Large intestine (tissue), 3 donors: ENCODE data around the gene TMEM196. TPM values are rescaled to one million over a fixed set of nuclear protein-coding genes. Genes with fewer than 3 reads are reported as not detected.

Source experiments
- DNase-seq, 2 donors: peaks; one replicate each; pipeline versions ENCODE4 v3.0.0 to v3.0.0-alpha.2; 2013
- H3K27ac ChIP-seq: one replicate; pipeline ENCODE4 v1.5.1; 2013; ENCODE audit warnings: low read length
- H3K27me3 ChIP-seq: 2 replicates; pipeline ENCODE4 v1.6.1; 2013; ENCODE audit warnings: low read length; ENCODE audit not compliant: control insufficient read depth, insufficient read depth
- H3K36me3 ChIP-seq: 2 replicates; pipeline ENCODE4 v1.6.1; 2013; ENCODE audit warnings: low read length; ENCODE audit not compliant: control insufficient read depth, insufficient read depth
- H3K4me1 ChIP-seq: one replicate; pipeline ENCODE4 v1.6.1; 2013; ENCODE audit warnings: low read length; ENCODE audit not compliant: control insufficient read depth, insufficient read depth
- H3K4me3 ChIP-seq: one replicate; pipeline ENCODE4 v1.5.1; 2013; ENCODE audit warnings: low read length
- H3K9me3 ChIP-seq: one replicate; pipeline ENCODE4 v1.6.1; 2013; ENCODE audit warnings: mild to moderate bottlenecking, low read depth, low read length, moderate library complexity; ENCODE audit not compliant: control insufficient read depth
- WGBS: methylation state at CpG from one replicate; pipeline ENCODE4 v1.1.5; 2013; ENCODE audit warnings: low lambda C conversion rate; ENCODE audit not compliant: insufficient coverage; 5-methylcytosine and 5-hydroxymethylcytosine counted together
- polyA plus RNA-seq: library from polyadenylated mRNA; unstranded; fragments of 120-200 nt; gene quantifications from one replicate; pipeline ENCODE4 v1.2.1, GENCODE V29; 2013

TMEM196 gene
- polyA plus RNA-seq, 1 donor: 0.79 TPM

DNA sequence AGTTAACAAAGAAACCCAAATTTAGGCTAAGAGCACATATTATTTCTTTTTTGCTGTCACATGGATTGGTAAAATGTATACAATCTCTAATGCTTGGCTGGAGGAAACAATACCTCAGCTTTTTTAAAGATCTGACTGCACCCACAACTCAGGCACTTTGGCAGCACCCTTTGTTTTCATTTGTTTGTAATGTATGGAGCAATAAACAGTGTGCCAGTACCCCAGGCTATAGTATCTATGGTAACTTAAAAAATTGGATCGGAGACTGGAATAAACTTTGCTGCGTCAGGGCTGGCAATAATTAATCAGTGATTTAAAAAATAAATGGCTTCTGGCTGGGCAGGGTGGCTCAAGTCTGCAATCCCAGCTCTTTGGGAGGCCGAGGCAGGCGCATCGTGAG is 91.8 kb downstream of the TMEM196 start:
- no peak for DNase-seq
- no peak overlapping the region for H3K27ac ChIP-seq
- no peak overlapping the region for H3K4me3 ChIP-seq
- WGBS: 76% methylated on average over 3 of the region's 5 CpGs
- no peaks in the 10 kb centered on the region for H3K36me3 ChIP-seq
- H3K9me3 ChIP-seq: no peaks in the 10 kb centered on the region
- no peaks in the 10 kb centered on the region for H3K27me3 ChIP-seq
- H3K4me1 ChIP-seq: no peaks in the 10 kb centered on the region

- Histone ChIP-seq H3K9me3 (no peaks in the 10 kb centered on the region), H3K4me1 (no peaks in the 10 kb centered on the region), H3K27me3 (no peaks in the 10 kb centered on the region), H3K27ac (no peak overlapping the region), H3K4me3 (no peak overlapping the region), H3K36me3 (no peaks in the 10 kb centered on the region)
- no peak for DNase-seq
- 76% methylated on average over 2 of the region's 2 CpGs for WGBS
Measured at GRCh38 chr7:19677180-19677579, 96.2 kb downstream of the TMEM196 start.

DNA sequence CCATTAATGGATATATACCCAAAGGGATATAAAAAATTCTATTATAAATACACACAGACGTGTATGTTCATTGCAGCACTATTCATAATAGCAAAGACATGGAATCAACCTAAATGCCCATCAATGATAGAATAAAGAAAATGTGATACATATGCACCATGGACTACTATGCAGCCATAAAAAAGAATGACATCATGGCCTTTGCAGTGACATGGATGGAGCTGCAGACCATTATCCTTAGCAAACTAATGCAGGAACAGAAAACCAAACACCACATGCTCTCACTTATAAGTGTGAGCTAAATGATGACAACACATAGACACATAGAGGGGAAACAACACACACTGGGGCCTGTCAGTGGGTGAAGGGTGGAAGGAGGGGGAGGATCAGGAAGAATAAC is 97.6 kb downstream of the TMEM196 start:
- Histone ChIP-seq H3K27ac (no peak overlapping the region), H3K9me3 (no peaks in the 10 kb centered on the region), H3K36me3 (no peaks in the 10 kb centered on the region), H3K4me3 (no peak overlapping the region), H3K27me3 (no peaks in the 10 kb centered on the region), H3K4me1 (no peaks in the 10 kb centered on the region)
- DNase-seq: no peak
- no CpG with 5 or more reads among the region's 1 CpG for WGBS

DNA sequence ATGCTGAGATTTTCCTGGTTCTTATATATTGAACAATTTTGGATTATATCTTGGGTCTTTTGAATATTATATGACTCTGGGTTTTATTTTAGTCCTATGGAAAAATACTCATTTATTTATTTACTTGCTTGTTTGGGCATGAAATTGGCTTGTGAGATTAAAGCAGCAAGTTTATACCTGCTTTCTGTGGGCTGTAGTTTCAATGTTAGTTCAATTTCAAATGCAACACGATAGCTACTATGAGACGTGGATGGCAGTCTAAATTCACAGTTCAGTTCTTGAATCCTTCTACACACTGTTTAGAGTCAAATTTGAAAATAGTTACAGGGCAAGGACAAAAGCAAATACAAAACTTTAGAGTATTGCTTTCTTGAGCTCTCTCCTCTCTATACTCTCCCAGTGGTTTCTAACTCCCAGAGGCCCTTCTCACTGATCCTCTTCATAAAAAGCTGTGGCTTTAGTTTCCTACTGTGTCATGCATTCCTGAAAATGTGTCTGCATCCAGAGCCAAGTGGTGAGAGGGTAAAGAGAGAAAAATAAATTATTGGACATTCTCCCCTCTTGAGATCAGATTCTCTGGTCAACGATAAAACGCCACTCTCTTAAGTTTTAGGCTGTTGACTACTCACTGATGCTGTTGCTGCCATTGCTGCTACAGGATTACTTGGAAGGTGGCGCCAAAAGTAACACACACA is 99.0 kb downstream of the TMEM196 start:
- H3K27me3 ChIP-seq: no peaks in the 10 kb centered on the region
- H3K27ac ChIP-seq: no peak overlapping the region
- WGBS: no CpG with 5 or more reads among the region's 5 CpGs
- no peak for DNase-seq
- H3K36me3 ChIP-seq: no peaks in the 10 kb centered on the region
- no peak overlapping the region for H3K4me3 ChIP-seq
- no peaks in the 10 kb centered on the region for H3K9me3 ChIP-seq
- H3K4me1 ChIP-seq: no peaks in the 10 kb centered on the region

DNA sequence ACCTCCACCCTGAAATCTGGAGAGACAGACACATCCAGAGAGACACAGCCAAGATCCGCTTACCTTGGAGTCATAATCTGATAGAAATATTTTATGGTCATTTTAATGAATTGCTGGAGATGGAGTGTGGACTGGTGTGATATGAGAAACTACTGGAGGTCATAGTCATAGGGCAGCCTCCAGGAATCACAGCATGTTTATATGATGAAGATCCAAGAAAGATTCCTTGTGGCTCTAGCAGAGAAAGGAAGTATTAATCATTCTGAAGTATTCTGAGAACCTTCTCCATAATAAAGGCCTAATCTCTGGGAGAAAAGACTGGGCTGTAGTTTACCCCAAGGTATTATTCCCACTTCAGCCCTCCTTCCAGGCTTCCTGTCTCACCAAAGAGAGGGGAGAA is 102.6 kb downstream of the TMEM196 start:
- H3K9me3 ChIP-seq: no peaks in the 10 kb centered on the region
- no peak overlapping the region for H3K27ac ChIP-seq
- no peak overlapping the region for H3K4me3 ChIP-seq
- H3K27me3 ChIP-seq: no peaks in the 10 kb centered on the region
- DNase-seq: no peak
- H3K36me3 ChIP-seq: no peaks in the 10 kb centered on the region
- WGBS: no CpG with 5 or more reads among the region's 1 CpG
- H3K4me1 ChIP-seq: no peaks in the 10 kb centered on the region

Other genes with a start within 250 kb of the TMEM196 start
- gene POLR1F, start 64.6 kb downstream of the TMEM196 start, polyA plus RNA-seq: 13.5 TPM